Measurements from ENCODE around the gene CD47.

The CD47 gene

DNA sequence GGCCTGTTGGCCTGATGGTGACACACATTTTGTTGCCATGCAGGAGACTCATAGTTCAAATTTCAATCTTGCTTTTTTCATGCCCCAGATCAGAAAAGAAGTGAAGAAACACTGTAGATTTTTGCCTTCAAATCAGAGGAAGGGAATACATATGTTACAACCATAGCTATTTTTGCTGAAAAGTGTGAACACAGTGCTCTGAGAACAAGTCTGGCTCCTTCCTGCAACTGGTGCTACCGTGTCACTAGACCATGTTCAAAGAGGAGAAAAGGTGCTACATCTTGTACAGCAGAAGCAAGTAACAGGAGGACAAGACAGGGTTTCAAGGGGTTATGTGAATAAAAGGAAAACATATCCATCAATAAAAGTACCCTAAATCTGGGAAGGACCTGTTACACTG is 44.6 kb downstream of the CD47 start:
- no peak for DNase-seq

DNA sequence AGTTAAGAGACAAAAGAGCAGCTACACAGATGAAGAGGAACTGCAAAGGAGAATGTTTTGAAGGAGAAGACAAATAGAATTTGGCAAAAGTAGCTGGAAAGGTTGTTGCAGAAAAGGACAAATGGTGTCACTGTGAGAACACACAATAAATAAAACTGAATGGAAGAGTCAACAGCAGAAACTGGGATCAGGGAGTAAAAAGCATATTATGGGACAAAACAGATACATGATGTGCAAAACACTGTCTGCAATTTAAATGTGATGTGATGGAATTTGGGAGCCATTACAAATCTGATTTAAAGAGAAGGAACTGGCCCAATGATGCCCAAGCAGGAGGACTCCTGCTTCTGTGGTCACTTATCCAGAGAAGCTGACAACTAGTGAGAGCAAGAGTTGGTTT is 46.1 kb downstream of the CD47 start:
- no peak for DNase-seq

DNA sequence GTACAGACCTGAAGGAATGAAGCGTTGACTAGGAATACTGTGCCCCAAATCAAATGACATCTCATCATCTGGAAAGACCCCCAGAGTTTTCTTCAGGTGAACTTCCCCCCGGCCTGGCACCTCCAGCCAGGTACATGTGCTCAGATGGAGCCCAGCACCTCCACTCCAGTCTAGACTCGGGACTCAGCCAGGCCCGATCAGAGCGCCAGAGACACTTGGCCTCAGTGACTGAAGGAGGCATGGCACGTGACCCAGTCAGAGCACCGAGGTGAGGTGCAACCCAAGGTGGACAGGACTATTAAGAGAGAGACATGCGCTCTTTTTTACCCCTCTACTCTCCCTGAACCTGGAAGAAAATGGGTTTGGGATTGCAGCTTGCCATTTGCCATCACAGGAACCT is 48.5 kb downstream of the CD47 start:
- DNase-seq = no peak

DNA sequence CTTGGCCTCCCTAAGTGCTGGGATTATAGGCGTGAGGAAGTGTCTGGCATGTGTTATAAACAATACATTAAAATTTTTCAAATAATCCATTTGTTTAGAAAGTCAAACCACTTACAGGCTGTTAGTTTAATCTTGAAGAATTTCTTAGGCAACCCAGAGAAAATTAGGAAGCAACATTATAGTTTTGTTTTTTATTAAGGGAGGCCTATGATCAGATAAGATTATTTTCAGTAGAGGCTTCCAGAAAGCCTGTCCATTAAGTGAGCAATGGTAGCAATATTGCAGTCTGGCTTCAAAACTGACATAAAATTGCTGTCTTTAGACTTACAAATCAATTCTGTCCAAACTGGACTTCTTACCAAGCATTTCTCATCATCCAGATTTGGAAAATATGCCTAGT is 49.6 kb downstream of the CD47 start:
- no peak for DNase-seq

DNA sequence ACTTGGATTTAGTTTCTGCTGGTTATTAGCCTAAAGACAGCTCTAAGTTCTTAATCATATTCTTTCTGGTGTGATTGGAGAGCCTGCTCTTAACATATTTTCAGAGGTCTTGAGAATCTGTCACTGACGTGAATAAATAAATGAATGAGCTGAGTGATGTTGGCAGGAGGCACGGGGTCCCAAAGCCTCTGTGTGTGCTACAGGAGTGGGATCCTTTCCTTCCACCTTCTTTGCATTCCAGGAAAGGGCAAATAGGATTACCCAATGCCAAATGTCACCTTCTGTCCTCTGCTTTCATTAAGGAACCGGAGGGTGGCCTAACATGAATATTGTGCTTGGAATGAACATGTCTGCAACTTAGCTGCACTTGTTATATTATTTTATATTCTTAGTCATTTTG is 53.1 kb downstream of the CD47 start:
- DNase-seq = no peak

DNA sequence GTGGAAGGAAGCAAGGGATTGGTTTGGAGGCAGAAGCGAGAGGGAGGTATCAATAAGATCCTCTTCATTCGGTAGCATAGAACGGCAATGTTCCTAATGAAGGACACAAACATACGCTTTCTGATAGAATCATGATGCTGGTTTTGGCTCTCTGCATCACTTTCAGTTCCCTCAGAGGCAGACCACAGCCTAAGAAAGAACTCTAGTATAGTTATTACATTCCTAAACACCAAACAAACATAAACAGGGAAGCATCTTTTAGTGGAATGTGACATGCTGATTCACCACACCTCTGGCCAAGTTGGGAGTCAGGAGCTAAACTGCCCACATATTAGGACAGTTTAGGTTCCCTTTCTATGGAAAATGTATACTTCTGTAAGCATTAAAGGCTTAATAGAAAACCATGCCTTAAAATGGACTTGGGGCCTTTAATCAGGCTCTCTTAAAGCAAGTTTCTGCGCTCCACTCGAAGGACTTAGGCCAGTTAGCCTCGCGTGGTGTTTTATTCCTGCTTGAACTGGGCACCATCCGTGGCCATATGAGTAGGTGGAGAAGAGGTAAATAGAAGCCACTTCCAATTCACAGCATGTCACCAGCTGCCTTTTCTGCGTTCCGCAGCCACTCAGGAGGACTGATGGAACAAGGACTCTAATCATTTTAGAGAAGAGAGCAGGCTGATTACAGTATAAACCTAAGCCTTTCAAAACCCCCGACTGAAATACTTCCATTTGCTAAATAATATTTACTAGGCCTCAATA is 53.7 kb downstream of the CD47 start:
- DNase-seq = no peak

DNA sequence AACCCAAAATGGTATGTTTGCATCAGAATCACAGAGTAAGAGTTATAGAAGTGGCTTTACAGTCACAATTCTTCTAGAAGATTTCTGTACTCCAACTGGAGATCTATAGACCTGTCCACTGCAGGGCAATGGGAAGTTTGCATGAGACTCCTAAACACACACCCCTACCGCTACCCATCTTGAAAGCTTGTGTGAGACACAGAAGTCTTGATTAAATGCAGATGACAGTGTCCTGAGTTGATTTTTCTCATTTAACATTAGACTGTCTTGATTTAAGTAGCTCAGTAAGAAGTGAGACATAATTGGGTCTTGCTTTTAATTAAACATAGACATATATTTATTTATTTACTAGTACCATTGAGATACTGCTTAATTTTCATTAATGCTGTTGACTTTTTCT is 54.4 kb downstream of the CD47 start:
- DNase-seq = no peak

DNA sequence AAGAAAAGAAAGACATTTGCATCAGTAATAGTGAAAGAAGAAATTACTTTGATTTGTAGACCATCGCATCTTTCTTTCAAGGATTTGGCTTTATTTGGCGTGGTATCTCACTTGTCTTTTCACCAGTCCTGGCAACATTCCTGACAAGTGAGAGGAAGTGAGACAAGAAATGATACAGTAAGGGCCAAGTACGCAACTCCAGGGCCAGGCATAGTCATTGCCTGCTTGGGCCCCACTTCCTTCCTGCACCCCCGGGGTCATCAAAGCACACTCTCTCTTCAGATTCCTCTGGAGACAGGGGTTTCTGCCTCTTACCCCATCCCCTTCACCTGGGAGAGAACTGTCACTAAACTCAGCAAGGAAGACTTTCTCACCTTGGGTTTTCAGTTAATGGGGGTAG is 55.1 kb downstream of the CD47 start:
- no peak for DNase-seq

DNA sequence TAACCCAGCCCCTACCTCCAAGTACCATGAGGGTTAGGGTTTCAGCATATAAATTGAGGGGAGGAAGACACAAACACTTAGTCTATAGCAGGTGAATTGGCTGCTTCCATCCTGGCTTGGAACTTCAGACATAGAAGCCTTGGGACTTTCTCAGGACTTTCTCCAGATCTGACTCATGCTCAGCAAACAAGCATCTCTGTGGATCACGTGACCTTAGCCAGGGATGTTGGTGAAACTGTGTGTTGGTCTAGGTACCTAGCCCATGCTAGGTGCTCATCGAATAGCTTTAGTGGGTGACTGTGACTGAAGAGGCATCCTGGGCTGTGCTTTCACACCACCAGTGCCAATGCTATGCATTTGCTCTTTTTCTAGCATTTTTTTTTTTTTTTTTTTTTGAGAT is 58.9 kb downstream of the CD47 start:
- DNase-seq = no peak

DNA sequence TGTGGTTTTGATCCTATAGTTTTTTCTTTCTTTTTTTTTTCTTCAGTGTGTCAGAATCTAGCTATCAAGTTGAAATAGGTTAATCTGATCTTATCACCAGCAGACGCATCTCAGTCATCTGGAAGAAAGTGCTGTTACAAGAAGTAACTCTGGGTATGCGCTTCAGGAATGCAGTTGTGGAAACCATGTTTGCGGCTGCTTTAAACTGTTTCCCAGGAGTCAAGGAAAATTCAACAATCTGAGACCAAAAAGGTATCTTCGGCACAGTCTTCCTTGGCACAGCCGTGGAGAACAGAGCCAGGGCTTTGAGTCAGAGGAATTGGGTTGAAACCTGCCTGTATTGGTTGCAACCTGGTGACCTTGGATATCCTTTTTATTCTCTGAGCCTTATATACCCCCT is 59.9 kb downstream of the CD47 start:
- DNase-seq = no peak

DNA sequence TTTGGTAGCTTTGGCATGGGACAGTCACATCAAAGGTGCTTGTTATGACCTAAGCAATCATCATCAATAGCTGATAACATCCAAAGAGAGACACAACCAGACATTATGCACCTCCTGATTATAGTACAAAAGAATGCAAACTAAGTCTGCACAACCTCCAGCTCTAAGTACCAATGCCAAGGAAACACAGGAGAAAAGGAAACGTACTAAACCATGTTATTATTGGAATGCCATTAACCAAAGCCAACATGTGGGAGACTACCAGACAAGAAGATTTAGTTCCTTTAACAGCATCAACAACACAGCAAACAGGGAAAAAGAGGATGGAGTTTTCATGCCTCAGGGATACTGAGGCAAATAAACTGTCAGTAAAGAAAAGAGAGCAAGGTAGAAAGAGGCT is 61.4 kb downstream of the CD47 start:
- no peak for DNase-seq

DNA sequence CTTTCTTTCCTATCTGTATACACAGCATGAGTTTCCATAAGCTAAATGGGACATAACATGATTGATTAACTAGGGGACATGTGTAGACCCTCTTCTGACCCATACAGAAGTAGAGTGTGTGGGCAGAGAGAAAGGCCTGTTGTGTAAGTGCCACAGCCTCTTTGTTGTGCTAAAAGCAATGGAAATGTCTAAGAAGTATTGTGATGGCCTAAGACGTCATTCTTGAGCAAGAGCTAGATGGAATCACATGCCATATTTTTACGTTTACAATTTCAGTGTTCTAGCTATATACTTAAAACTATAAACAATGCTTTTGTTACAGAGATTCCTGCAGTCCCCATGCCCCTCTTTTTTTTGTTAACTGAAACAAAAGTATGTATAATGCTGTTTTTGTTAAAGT is 61.9 kb downstream of the CD47 start:
- DNase-seq = no peak

DNA sequence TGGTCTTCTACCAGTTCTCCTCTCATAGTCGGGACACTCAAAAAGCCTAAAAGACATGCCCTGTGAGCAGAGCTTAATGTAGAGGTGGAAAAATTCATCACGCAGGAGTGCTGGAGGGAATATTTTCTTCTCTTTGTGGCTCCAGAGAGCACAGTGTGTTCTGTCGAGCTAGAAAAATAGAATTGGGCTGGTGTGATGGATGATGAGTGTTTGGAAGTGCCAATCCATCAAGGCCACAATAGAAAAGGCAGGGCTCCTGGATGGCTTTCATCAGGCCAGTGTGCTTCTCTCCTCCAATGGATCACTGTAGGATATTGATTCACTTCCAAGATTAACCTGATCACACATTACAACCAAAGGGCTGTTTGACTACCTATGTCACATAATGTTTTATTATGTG is 65.7 kb downstream of the CD47 start:
- no peak for DNase-seq

DNA sequence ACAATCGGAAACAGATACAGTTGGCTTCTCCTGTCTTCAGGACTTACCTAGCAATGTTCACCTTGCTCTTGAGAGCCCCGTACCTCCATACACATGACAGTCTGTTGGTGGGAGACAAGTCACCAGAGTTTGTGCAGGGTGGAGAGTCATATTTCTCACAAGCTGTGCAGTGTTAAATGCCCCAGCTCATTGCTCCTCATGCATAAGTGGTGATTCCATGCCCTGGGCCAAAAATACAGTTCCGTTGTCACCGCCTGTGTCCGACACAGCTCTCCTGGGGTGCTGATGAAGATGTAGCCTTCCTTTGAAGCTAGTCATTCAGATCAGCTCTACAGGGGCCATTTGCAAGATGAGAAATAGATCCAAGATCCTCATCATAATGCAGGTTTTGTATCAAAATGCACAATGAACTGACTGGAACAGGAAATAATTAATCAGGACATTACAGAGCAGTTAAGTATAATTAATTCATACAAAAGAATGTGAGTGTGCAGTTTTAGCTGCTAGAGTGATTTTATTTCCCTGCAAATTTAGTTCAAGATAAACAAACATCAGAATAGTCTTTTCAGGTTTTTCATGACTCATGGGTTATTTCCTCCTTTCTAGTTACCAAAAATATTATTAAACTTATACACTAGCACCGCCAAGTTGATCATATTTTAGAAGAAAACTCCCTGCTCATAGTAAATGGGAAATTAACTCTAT is 66.5 kb downstream of the CD47 start:
- DNase-seq = no peak

DNA sequence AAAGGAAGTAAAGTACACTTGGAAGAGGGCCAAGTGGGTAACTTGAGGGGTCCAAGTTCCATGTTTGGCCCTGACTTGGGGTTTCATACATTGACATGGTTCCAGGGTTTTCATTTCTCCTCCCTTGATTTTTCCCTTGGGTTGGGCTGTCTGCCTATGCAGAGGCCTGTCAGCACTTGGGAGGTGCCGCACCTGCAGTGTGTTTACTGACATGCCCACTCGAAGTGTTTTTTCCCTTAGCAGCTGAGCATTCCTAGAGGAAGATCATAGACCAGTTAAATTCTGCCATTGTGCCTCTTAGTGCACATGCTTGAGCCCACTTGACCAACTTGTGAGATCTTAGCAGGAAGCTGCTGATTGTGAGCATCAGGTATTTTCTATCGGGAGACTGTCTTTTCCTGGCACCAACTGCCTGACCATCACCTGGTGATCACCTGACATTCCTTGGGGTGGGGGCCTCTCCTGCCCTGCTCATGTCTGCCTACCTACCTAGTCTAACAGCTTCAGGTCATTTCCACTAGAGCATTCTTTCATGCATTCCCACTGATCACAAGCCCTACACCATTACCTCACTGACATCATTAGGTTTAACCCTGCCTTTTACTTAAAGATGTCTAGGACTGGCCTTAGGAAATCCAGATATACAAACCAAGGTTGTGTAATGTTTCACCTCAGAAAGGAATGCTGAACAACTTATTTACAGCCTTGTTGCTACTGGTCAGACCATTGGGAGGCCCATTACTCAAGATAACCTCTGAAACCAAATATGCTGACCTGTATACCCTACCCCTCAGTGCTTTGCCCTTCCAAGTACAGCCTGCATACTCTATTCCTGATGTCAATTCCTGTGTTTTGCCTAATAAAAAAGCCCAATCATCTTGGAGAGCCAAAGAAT is 68.3 kb downstream of the CD47 start:
- no peak for DNase-seq

DNA sequence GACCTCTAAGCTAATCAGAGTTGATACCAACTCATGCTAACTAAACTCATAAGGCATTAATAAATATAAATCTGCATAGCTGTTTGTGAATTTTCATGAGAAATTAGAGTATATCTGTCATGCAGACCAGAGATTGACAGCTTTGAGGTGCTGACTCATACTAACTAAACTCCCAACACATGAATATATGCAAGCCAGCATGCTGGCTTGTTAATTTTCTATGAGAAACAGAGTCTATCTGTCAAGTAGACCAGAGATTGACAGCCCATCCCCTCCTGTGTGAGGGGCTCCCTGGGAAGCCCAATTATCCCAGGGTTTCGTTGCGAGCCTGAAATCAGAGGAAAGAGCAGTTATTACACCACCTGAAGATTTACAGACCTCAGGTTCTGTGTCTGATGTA is 69.3 kb downstream of the CD47 start:
- no peak for DNase-seq

DNA sequence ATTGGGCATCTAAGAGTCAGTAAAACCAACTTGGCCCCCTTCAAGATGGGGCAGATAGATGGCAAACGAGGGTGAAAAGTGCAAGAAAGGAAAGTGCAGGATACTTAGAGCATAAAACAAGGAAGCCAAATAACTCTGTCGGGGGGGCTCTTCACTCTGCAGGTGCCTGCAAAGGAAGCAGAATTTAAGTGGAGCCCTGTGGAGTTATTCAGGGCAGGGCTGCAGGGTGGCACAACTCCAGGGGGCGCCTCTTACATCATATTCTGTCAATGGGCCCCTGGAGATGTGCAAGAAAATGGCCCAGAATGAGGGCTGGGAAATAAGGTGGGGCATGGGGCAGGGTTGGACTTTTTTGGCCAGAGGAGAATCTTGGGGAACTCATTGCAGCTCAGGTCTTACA is 69.7 kb downstream of the CD47 start:
- no peak for DNase-seq

DNA sequence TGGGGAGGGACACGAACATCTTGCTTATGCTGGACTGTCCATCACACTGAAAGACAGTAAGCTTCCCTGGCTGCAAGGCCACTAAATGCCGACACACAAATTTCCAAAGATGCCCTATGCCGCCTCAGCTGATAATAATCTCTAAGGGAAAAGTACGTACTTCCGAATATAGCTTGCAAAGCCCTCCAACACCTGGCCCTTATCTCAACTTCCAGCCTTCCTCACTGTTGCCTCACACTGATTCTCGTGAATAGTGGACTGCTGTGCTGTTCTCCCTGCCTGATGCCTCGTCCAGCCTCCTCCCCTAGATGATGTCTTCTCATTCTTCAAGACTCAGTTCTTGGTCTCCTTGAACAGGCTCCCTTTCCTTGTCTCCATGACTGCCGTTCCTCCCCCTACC is 72.3 kb downstream of the CD47 start:
- DNase-seq = no peak

DNA sequence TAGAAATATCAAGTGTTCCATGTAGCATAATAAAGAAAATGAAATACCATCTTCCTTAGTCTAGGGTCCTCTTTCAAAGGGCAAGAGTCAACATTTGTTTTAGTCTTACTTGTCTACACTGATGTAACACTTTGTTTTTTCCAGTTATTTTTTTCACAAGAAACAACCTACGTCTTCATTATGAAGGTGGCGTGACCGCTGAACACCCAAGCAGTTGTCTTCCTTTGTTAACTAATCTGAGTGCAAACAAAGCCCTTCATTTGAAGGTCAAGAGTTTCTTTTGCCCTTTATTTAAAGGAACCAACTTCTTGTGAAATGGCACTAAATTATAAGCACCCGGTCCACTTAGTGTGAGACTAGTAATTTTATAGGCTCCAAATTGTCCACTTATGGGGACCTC is 73.2 kb downstream of the CD47 start:
- no peak for DNase-seq

DNA sequence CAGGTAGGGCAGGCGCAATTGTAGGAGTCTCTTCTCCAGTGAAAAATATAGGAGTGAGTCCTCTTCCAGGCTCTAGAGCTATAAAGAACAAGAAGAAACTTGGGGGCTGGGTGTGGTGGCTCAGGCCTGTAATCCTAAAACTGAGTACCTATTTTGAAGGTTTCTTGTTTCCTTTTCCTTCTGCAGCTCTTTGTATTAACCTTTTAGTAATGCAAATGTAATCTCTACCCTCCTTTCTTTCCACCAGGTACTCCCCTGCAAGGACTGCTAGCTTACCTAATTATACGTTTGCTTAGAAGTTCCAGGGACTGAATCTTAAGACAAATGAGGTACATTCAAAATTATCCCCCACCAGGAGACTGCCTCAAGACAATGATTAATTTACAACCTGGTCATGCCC is 75.9 kb downstream of the CD47 start:
- no peak for DNase-seq

DNA sequence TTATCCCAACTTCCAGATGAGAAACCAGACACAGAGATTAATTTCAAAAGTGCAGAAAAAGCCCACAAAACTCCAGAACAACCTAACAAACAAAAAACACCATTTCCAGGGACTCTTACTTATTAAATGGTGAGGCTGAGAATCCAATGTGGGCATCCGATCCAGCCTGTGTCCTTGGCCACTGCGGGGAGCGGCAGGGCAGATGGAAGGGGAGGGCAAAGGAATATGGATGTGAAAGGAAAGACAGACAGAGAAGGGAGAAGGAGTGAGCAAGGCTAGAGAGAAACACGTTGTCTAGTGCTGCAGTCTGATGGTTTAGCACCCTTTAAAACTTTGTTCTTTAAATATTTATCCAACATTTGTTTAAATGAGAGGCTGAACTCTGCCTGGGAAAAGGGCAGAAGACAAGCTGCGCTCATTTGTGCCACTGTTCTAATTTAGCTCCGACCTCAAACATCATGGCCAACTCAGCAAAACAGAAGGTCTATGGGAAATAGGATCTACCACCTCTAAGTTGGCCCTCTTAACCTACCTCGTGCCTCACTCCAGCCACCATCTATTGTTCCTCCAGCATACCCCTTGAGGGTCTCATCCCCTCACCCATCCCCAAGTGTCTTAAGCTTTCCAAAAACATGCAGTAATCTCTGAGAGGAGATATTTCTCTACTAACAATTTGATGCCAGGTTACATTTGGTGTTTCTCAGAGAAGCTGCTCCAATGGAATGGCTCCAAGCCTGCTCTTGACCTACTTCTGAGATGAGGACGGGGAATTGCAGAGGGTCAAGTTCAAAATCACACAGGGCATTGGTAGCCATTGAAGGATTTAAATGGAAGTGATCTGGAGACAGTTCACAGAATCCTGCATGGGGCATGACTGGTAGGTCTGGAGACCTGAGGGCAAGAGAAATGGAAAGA is 77.4 kb downstream of the CD47 start:
- no peak for DNase-seq

DNA sequence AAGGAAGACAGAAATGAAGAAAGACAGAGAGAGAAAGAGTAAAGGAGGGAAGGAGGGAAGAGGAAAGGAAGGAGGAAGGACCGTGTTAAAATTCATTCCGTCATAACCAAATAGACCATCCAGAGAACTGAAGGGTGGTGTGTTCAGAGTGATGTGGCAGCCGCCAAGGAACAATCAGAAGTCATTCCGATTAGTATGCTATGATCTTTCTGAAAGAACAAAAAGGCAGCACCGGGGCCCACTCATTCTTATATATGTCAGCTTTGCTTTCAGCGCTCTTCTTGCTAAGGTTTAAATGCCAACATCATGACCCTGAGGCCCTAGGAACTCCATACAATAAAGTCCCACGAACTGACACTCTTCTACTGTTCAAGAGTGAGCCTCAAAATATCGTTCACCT is 78.5 kb downstream of the CD47 start:
- no peak for DNase-seq

DNA sequence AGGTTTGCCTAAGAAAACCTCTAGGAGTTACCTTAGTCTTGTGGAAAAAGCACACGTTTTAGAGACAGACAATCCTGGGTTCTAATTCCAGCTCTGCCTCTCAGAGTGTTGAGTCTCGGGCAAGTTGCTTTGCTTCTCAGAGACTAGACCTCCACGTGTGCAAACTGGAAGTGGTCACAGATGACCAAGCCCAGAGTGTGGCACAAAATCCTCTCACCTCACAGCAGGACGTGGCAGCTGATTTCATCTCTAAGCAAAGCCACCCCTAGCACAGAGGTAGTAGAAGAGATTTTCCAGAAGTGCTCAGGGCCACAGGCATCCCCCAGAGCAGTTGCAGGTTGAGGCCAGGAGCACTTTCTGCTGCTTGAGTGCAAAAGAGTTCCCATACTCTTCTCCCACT is 79.2 kb downstream of the CD47 start:
- no peak for DNase-seq
